Body of pancreas (tissue), 4 donors: ENCODE measurements around the gene ST3GAL4.
A peak's percentile ranks its signal among the peaks of the same experiment; 100 is the strongest.

ENCODE experiments used
- POLR2A ChIP-seq, 3 donors: fragments of 450-650 bp; IDR thresholded peaks; one replicate each; pipeline ENCODE4 v1.6.1; 2016; ENCODE audit warnings: antibody characterized with exemption in 3 of 3, mild to moderate bottlenecking in 2 of 3
- TF ChIP-seq, protein P1 (sequence below), 7 experiments: fragments of 450-650 bp in 4 of 7; fragments of 200-600 bp in 3 of 7; sonication (generic) in 3 of 7; IDR thresholded peaks; one replicate each; pipeline ENCODE4 v1.5.1; 2016 to 2019; ENCODE audit warnings: antibody characterized with exemption in 7 of 7

DNA sequence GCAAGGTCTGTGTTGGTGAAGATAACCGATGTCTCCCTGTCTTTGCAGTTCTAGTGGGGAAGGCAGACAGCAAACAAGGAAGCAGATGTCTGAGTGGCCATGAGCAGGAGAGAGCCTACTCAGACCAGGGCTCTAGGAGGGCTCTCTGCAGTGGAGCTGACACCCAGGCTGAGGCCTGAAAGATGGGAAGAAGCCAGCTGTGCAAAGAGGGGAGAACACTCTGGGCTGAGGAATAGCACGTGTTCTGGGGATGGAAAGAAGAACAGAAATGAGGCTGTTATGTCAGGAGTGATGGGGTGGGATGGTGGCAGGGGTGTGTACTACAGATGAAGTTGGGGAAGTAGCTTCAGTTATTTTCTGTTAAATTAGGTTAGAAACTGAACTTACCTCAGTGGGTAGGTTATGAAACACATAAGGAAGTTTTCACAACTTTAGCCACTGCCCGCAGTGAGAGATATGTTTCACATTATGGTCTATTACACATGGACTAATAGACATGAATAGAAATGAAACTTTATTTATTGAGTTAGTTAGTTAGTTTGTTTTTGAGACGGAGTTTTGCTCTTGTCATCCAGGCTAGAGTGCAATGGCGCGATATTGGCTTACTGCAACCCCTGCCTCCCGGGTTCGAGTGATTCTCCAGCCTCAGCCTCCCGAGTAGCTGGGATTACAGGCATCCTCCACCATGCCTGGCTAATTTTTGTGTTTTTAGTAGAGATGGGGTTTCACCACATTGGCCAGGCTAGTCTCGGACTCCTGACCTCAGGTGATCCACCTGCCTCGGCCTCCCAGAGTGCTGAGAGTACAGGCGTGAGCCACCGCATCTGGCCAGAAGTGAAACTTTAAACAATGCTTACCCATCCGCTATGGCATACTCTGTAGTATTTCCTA lies 43.8 kb upstream of the ST3GAL4 start:
- no peak for TF ChIP-seq POLR2A (IDR thresholded peaks at IDR 0.05)
- TF ChIP-seq, protein P1, sequence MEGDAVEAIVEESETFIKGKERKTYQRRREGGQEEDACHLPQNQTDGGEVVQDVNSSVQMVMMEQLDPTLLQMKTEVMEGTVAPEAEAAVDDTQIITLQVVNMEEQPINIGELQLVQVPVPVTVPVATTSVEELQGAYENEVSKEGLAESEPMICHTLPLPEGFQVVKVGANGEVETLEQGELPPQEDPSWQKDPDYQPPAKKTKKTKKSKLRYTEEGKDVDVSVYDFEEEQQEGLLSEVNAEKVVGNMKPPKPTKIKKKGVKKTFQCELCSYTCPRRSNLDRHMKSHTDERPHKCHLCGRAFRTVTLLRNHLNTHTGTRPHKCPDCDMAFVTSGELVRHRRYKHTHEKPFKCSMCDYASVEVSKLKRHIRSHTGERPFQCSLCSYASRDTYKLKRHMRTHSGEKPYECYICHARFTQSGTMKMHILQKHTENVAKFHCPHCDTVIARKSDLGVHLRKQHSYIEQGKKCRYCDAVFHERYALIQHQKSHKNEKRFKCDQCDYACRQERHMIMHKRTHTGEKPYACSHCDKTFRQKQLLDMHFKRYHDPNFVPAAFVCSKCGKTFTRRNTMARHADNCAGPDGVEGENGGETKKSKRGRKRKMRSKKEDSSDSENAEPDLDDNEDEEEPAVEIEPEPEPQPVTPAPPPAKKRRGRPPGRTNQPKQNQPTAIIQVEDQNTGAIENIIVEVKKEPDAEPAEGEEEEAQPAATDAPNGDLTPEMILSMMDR (IDR thresholded peaks at IDR 0.05), result peak in 1 of 7 experiments; percentile 10
